Sigmoid colon (tissue), 3 donors: ENCODE results near the gene AGBL1.

Source experiments
- CTCF ChIP-seq, 4 experiments: fragments of 450-650 bp in 3 of 4; fragments of 200-600 bp in 1 of 4; IDR thresholded peaks; one replicate each; pipeline ENCODE4 v1.5.1; 2016 to 2019; ENCODE audit warnings: antibody characterized with exemption in 4 of 4, mild to moderate bottlenecking in 3 of 4, moderate library complexity in 2 of 4
- POLR2A ChIP-seq, 2 donors: fragments of 450-650 bp; IDR thresholded peaks; one replicate each; pipeline ENCODE4 v1.6.1; 2016; ENCODE audit warnings: antibody characterized with exemption in 2 of 2, mild to moderate bottlenecking in 2 of 2, moderate library complexity in 2 of 2

- no peak for TF ChIP-seq CTCF (IDR thresholded peaks at IDR 0.05)
- no peak for TF ChIP-seq POLR2A (IDR thresholded peaks at IDR 0.05)
Measured at GRCh38 chr15:86373147-86373546, 293.5 kb downstream of the AGBL1 start.
